Retinal pigment epithelial cell (primary cell): ENCODE results near the gene CTIF.

Source experiments
- DNase-seq: peaks from one replicate; pipeline ENCODE4 v3.0.0-alpha.2; 2010; ENCODE audit warnings: low read depth
- H3K4me3 ChIP-seq: 2 replicates; pipeline ENCODE4 v1.5.1; 2011; ENCODE audit warnings: mild to moderate bottlenecking, low read length, control low read depth, moderate library complexity
- CTCF ChIP-seq: conservative IDR thresholded peaks from 2 replicates; pipeline ENCODE4 v1.5.1; 2011; ENCODE audit warnings: low read depth, low read length, control low read depth, inconsistent platforms

Gene CTIF

GRCh38 chr18:48902856-48903601 lies 364.2 kb downstream of the CTIF start:
- no peak for TF ChIP-seq CTCF
- no peak for DNase-seq
- no peak overlapping the region for H3K4me3 ChIP-seq

GRCh38 chr18:48904091-48904490 lies 365.3 kb downstream of the CTIF start:
- no peak overlapping the region for H3K4me3 ChIP-seq
- no peak for TF ChIP-seq CTCF
- DNase-seq: no peak

DNA sequence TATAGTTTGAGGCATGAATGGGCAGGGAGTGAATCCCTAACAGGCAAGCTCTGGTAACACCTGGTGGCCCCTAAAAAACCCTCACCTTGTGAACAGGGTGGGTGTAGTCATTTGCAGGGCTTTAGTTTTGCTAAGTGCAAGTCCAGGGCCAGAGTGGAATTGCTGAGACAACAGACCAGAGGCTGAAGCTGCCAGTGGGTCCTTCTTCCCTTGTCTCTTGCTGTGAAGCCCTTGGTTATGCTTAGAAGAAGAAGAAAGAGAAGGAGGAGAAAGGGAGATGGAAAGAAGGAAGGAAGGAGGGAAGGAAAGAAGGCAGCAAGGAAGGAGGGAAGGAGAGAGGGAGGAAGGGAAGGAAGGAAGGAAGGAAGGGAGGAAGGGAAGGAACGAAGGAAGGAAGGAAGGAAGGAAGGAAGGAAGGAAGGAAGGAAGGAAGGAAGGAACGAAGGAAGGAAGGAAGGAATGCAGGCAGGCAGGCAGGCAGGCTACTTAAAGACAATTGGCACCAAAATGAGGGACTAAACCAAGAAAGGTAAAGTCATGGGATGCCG lies 366.1 kb downstream of the CTIF start:
- TF ChIP-seq CTCF: no peak
- H3K4me3 ChIP-seq: no peak overlapping the region
- DNase-seq: no peak

- no peak for TF ChIP-seq CTCF
- DNase-seq: no peak
- no peak overlapping the region for H3K4me3 ChIP-seq
Observed at GRCh38 chr18:48905513-48905912, 366.7 kb downstream of the CTIF start.

DNA sequence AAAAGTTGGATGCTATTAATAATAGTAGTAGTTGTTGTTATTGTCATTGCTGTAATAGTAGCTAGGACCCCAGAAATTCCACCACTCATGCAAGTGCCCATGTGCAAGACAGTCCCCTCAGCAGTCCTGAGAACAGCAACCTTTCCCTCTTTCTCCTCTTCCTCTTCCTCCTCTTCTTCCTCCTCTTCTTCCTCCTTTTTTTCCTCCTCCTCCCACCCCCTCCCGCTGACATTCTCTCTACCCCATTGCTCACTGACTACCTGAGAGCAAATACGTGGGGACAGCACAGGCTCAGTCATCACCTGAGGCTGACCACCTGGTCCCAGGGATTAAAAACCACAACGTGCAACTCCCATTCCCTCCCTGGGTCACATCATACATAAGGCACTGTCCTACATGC lies 370.1 kb downstream of the CTIF start:
- DNase-seq: no peak
- H3K4me3 ChIP-seq: no peak overlapping the region
- no peak for TF ChIP-seq CTCF

- TF ChIP-seq CTCF: no peak
- H3K4me3 ChIP-seq: no peak overlapping the region
- DNase-seq: no peak
Observed at GRCh38 chr18:48909721-48910120, 370.9 kb downstream of the CTIF start.

GRCh38 chr18:48910972-48911545 lies 372.2 kb downstream of the CTIF start:
- no peak for TF ChIP-seq CTCF
- no peak for DNase-seq
- H3K4me3 ChIP-seq: no peak overlapping the region
